Prostate gland (tissue), 2 donors: ENCODE data around the gene TDP2. TPM values are rescaled to one million over a fixed set of nuclear protein-coding genes. Genes with fewer than 3 reads are reported as not detected.
"Not testable (repeated sequence)": the region's sequence is repeated elsewhere in the genome, so short reads cannot be mapped to it uniquely, and the experiment has no call there.

Experiments used
- DNase-seq: peaks from one replicate; pipeline ENCODE4 v3.0.0-alpha.2; 2019; ENCODE audit warnings: low spot score
- H3K27ac ChIP-seq, 2 donors: fragments of 200-600 bp; sonication (generic); 2 replicates each; pipeline ENCODE4 v1.5.1; 2017 to 2019
- H3K27me3 ChIP-seq: fragments of 200-600 bp; sonication (generic); replicated peaks from 2 replicates; pipeline ENCODE4 v1.5.1; 2019; ENCODE audit not compliant: insufficient read depth
- H3K36me3 ChIP-seq, 2 donors: fragments of 200-600 bp; sonication (generic); 1 replicate in 1 of 2; 2 replicates in 1 of 2; pipeline versions ENCODE4 v1.5.1 to v1.8.1; 2017 to 2019
- H3K4me1 ChIP-seq: fragments of 200-600 bp; sonication (generic); replicated peaks from 2 replicates; pipeline ENCODE4 v1.5.1; 2019
- H3K4me3 ChIP-seq, 2 donors: fragments of 200-600 bp; sonication (generic); 2 replicates each; pipeline ENCODE4 v1.5.1; 2017 to 2019
- H3K9me3 ChIP-seq: fragments of 200-600 bp; sonication (generic); 2 replicates; pipeline ENCODE4 v1.5.1; 2017
- CTCF ChIP-seq, 4 experiments: fragments of 200-600 bp in 2 of 4; fragments of 450-650 bp in 2 of 4; sonication (generic) in 2 of 4; IDR thresholded peaks; 1 replicate in 3 of 4; 2 replicates in 1 of 4; pipeline ENCODE4 v1.5.1; 2016 to 2019; ENCODE audit warnings: antibody characterized with exemption in 4 of 4, mild to moderate bottlenecking in 2 of 4, moderate library complexity in 2 of 4
- POLR2A ChIP-seq: fragments of 450-650 bp; IDR thresholded peaks from one replicate; pipeline ENCODE4 v1.6.1; 2016; ENCODE audit warnings: antibody characterized with exemption, mild to moderate bottlenecking
- POLR2AphosphoS5 ChIP-seq: sonication (generic); formaldehyde crosslinking; IDR thresholded peaks from one replicate; pipeline ENCODE4 v1.6.1; 2017; ENCODE audit warnings: antibody characterized with exemption
- WGBS: methylation state at CpG from one replicate; pipeline ENCODE4 v1.1.5; 2018; 5-methylcytosine and 5-hydroxymethylcytosine counted together
- intact Hi-C: fragments of 100-400 bp; cut with DNase I; formaldehyde crosslinking; loops from one replicate; pipeline ENCODE4 v1.14.2; 2022
- total RNA-seq, 2 donors: library from RNA; depleted of rRNA; stranded (reverse); fragments of >200 nt; gene quantifications; one replicate each; pipeline ENCODE4 v1.1.0, GENCODE V29; 2016

TDP2 gene
- total RNA-seq, 2 donors from 2014 or later, result 46.1 to 126 TPM

GRCh38 chr6:24704468-24704867 lies 37.8 kb upstream of the TDP2 start:
- Histone ChIP-seq H3K36me3 (peaks cover 0 to 21% of the 10 kb centered on the region in 2 donors), H3K4me1 (no peaks in the 10 kb centered on the region), H3K27me3 (no peaks in the 10 kb centered on the region), H3K9me3 (no peaks in the 10 kb centered on the region), H3K27ac (no peak overlapping the region), H3K4me3 (no peak overlapping the region)
- intact Hi-C loops, result no loop called here
- DNase-seq, result no peak
- no peak for TF ChIP-seq POLR2AphosphoS5
- TF ChIP-seq POLR2A, result no peak
- TF ChIP-seq CTCF (IDR thresholded peaks at IDR 0.05), result no peak

DNA sequence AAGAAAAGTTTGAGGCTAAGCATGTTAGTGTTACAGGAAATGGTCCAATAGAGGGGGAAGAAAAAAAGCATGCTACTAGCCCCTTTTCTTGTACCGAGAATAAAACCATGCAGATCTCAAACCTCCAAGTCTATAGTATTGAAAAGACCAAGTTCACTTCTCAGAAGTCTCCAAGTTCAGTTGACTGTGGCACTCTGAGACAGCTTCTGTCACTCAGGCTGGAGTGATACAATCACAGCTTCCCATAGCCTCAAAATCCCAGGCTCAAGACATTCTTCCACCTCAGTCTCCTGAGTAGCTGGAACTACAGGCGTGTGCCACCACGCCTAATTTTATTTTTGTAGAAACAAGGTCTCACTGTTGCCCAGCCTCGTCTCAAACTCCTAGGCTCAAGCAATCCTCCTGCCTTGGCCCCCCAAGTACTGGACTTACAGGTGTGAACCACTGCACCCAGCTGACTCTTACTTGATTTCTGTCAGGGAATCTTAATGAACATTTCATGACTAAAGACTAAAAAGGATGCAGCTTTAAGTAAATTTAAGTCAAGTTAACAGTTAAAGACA lies 36.1 kb upstream of the TDP2 start:
- no peaks in the 10 kb centered on the region for H3K4me1 ChIP-seq
- H3K9me3 ChIP-seq, result no peaks in the 10 kb centered on the region
- H3K36me3 ChIP-seq, result peaks cover 0 to 19% of the 10 kb centered on the region in 2 donors
- no peak overlapping the region for H3K4me3 ChIP-seq
- H3K27ac ChIP-seq, result no peak overlapping the region
- 81% methylated on average over 4 of the region's 4 CpGs for WGBS
- no peaks in the 10 kb centered on the region for H3K27me3 ChIP-seq
- no peak for TF ChIP-seq CTCF (IDR thresholded peaks at IDR 0.05)
- TF ChIP-seq POLR2AphosphoS5, result no peak
- TF ChIP-seq POLR2A, result no peak
- intact Hi-C loops, result no loop called here
- DNase-seq, result no peak

DNA sequence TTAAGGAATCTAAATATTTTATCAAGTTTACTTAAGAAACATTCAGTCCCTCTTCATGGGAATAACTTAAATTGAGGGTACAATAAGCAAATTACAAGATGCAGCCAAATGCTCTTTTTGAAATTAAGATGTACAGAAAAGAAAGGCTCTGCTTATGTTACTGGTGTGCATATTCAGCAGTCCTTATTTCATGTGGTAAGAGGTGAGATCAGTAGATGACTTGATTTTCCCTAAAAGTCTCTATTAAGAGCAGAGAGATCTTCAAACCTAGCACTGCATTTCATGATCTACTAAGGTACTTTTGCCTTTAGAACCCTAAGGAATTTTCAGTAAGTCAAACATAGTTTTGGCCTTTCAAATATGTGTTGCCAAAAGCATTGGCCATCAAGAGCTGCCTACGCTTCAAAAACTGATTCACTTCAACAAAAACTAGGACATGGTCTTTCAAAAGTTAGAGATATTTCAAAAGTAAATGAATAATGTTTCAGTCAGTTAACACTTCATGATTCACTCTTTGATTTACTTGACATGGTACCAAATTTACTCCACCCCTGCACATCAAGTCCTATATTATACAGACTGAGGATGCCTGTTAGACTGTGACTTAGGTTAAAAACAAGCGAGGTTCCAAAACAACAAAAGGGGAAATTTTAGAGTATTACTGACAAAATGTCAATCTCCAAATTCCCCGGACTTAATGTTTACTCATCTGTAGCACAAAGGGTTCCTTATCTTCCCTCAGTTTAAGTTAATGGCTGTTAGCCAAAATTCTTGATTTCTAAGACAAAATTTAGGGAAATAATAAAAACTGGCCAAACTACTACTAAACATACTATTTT lies 33.0 kb upstream of the TDP2 start:
- Histone ChIP-seq H3K27ac (no peak overlapping the region), H3K27me3 (no peaks in the 10 kb centered on the region), H3K36me3 (no peaks in the 10 kb centered on the region), H3K4me1 (no peaks in the 10 kb centered on the region), H3K9me3 (no peaks in the 10 kb centered on the region), H3K4me3 (no peak overlapping the region)
- intact Hi-C loops, result no loop called here
- TF ChIP-seq POLR2AphosphoS5, result no peak
- no peak for TF ChIP-seq POLR2A
- no peak for TF ChIP-seq CTCF (IDR thresholded peaks at IDR 0.05)
- WGBS, result 52% methylated on average over 3 of the region's 3 CpGs
- no peak for DNase-seq

GRCh38 chr6:24696097-24696496 lies 29.4 kb upstream of the TDP2 start:
- no peaks in the 10 kb centered on the region for H3K27me3 ChIP-seq
- H3K4me1 ChIP-seq, result no peaks in the 10 kb centered on the region
- H3K9me3 ChIP-seq, result no peaks in the 10 kb centered on the region
- no peak for TF ChIP-seq POLR2AphosphoS5
- TF ChIP-seq POLR2A, result no peak
- TF ChIP-seq CTCF (IDR thresholded peaks at IDR 0.05), result no peak
- no peak overlapping the region for H3K27ac ChIP-seq
- intact Hi-C loops, result no loop called here
- H3K36me3 ChIP-seq, result no peaks in the 10 kb centered on the region
- WGBS, result 89% methylated on average over 2 of the region's 2 CpGs
- no peak overlapping the region for H3K4me3 ChIP-seq
- no peak for DNase-seq

DNA sequence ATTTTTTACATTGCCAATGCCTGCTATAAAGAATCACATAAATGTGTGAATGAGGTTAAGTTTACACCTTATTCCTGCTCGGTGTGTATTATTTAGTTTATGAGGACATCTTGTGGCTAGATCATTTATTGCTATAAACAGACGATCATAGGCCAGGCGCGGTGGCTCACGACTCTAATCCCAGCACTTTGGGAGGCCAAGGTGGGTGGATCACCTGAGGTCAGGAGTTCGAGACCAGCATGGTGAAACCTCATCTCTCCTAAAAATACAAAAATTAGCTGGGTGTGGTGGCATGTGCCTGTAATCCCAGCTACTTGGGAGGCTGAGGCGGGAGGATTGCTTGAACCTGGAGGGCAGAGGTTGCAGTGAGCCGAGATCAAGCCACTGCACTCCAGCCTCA lies 28.9 kb upstream of the TDP2 start:
- TF ChIP-seq CTCF (IDR thresholded peaks at IDR 0.05), result peak in 3 of 4 experiments; percentile 60 to 74 (median 71)
- H3K36me3 ChIP-seq, H3K4me1 ChIP-seq, H3K4me3 ChIP-seq, H3K27me3 ChIP-seq, H3K9me3 ChIP-seq, H3K27ac ChIP-seq: not testable (repeated sequence)
- WGBS, result 32% methylated on average over 8 of the region's 8 CpGs
- intact Hi-C loops, result loop anchor here (2.0 kb wide), 1 partner anchor 115 kb away; no protein-coding TSS in a partner anchor
- peak; percentile 15 for DNase-seq
